Tibial artery (tissue), 4 donors: ENCODE data around the gene GATA6.

Experiments used
- DNase-seq, 2 donors: peaks; one replicate each; pipeline ENCODE4 v3.0.0-alpha.2; 2019
- H3K27ac ChIP-seq, 2 donors: fragments of 200-600 bp; sonication (generic) in 1 of 2; 1 replicate in 1 of 2; 2 replicates in 1 of 2; pipeline ENCODE4 v1.5.1; 2018 to 2019; ENCODE audit warnings: mild to moderate bottlenecking in 1 of 2
- H3K27me3 ChIP-seq, 2 donors: fragments of 200-600 bp; sonication (generic) in 1 of 2; one replicate each; pipeline versions ENCODE4 v1.5.1 to v1.6.0; 2016 to 2019
- H3K36me3 ChIP-seq, 3 donors: fragments of 200-600 bp; sonication (generic) in 2 of 3; one replicate each; pipeline ENCODE4 v1.5.1; 2016 to 2019; ENCODE audit warnings: mild to moderate bottlenecking in 2 of 3
- H3K4me1 ChIP-seq, 4 donors: fragments of 200-600 bp; sonication (generic) in 2 of 4; 1 replicate in 3 of 4; 2 replicates in 1 of 4; pipeline ENCODE4 v1.5.1; 2016 to 2019
- H3K4me3 ChIP-seq, 2 donors: fragments of 200-600 bp; sonication (generic) in 1 of 2; 1 replicate in 1 of 2; 2 replicates in 1 of 2; pipeline ENCODE4 v1.5.1; 2018 to 2019; ENCODE audit warnings: mild to moderate bottlenecking in 2 of 2
- H3K9me3 ChIP-seq, 3 donors: fragments of 200-600 bp; sonication (generic) in 1 of 3; one replicate each; pipeline ENCODE4 v1.5.1; 2016 to 2019
- intact Hi-C: fragments of 100-400 bp; cut with DNase I; formaldehyde crosslinking; loops from one replicate; pipeline ENCODE4 v1.15.0; 2023; ENCODE audit warnings: low total_unique reads
- TF ChIP-seq, protein P1 (sequence below), 2 experiments: fragments of 200-600 bp in 1 of 2; fragments of 450-650 bp in 1 of 2; IDR thresholded peaks; one replicate each; pipeline ENCODE4 v1.5.1; 2017 to 2019; ENCODE audit warnings: antibody characterized with exemption in 2 of 2, mild to moderate bottlenecking in 1 of 2, moderate library complexity in 1 of 2

The GATA6 gene

GRCh38 chr18:22169011-22169888, at the start of gene GATA6:
GATA6 (plus strand) TSS chr18:22169589; CDS start chr18:22171145, 1,556 bp downstream.
- peak within 1 kb of the TSS; percentile 97 to 100 for H3K27ac ChIP-seq
- DNase-seq = peak; percentile 96 to 98
- intact Hi-C loops = loop anchor here (2.0 kb wide), 1 partner anchor 394 kb away; no protein-coding TSS in a partner anchor
- TF ChIP-seq, protein P1, sequence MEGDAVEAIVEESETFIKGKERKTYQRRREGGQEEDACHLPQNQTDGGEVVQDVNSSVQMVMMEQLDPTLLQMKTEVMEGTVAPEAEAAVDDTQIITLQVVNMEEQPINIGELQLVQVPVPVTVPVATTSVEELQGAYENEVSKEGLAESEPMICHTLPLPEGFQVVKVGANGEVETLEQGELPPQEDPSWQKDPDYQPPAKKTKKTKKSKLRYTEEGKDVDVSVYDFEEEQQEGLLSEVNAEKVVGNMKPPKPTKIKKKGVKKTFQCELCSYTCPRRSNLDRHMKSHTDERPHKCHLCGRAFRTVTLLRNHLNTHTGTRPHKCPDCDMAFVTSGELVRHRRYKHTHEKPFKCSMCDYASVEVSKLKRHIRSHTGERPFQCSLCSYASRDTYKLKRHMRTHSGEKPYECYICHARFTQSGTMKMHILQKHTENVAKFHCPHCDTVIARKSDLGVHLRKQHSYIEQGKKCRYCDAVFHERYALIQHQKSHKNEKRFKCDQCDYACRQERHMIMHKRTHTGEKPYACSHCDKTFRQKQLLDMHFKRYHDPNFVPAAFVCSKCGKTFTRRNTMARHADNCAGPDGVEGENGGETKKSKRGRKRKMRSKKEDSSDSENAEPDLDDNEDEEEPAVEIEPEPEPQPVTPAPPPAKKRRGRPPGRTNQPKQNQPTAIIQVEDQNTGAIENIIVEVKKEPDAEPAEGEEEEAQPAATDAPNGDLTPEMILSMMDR (IDR thresholded peaks at IDR 0.05) = peak in 1 of 2 experiments; percentile 25
- peak within 1 kb of the TSS; percentile 93 to 98 for H3K4me3 ChIP-seq
- peaks cover 0 to 4% (median 0%) of the 10 kb centered on the region in 3 donors for H3K36me3 ChIP-seq
- H3K9me3 ChIP-seq = no peaks in the 10 kb centered on the region
- peaks cover 0 to 14% of the 10 kb centered on the region in 2 donors for H3K27me3 ChIP-seq
- H3K4me1 ChIP-seq = peaks cover 0 to 46% (median 17%) of the 10 kb centered on the region in 4 donors

DNA sequence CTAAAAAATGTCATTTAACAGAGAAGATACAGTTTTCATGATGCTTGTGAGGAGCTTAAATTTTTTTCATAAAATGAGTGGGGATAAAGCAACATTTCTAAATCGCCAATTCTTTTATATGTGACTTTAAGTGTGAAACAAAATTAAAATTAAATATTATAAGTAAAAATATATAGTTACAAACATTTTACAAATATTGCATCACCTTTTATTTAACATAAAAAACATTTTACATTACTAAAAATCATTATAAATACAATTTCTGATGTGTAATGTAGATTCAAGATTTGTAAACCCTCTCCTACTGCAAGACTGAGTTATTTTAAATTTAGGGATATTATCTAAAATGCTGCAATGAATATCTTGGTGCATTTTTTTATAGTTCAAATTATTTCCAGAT, 44.4 kb upstream of the GATA6 start:
- TF ChIP-seq, protein P1 (IDR thresholded peaks at IDR 0.05) = no peak
- no peaks in the 10 kb centered on the region for H3K27me3 ChIP-seq
- no peak overlapping the region for H3K4me3 ChIP-seq
- no peak overlapping the region for H3K27ac ChIP-seq
- no peaks in the 10 kb centered on the region for H3K4me1 ChIP-seq
- intact Hi-C loops = no loop called here
- H3K36me3 ChIP-seq = no peaks in the 10 kb centered on the region
- DNase-seq = no peak
- no peaks in the 10 kb centered on the region for H3K9me3 ChIP-seq

- Histone ChIP-seq H3K9me3 (no peaks in the 10 kb centered on the region), H3K27me3 (no peaks in the 10 kb centered on the region), H3K27ac (no peak overlapping the region), H3K4me3 (no peak overlapping the region), H3K36me3 (no peaks in the 10 kb centered on the region), H3K4me1 (no peaks in the 10 kb centered on the region)
- DNase-seq = no peak
- TF ChIP-seq, protein P1 (IDR thresholded peaks at IDR 0.05) = no peak
- intact Hi-C loops = no loop called here
Measured at GRCh38 chr18:22128954-22129353, 40.4 kb upstream of the GATA6 start.

DNA sequence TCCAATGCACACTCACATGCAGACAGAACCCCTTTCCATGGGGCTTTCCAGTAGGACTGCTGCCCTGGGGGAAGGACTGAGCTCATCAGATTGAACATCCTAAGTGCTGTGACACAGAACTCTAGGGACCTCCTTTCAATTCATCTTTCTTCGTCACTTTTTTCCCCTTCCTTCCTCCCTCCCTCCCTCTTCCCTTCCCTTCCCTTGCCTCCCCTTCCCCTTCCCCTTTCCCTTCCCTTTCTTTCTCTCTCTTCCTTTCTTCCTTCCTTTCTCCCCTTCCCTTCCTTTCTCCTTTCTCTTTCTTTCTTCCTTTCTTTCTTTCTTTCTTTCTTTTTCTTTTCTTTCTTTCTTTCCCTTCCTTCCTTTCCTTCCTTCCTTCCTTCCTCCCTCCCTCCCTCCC, 39.6 kb upstream of the GATA6 start:
- TF ChIP-seq, protein P1 (IDR thresholded peaks at IDR 0.05) = no peak
- no peak overlapping the region for H3K27ac ChIP-seq
- H3K4me3 ChIP-seq = no peak overlapping the region
- no peaks in the 10 kb centered on the region for H3K27me3 ChIP-seq
- H3K36me3 ChIP-seq = no peaks in the 10 kb centered on the region
- no peak for DNase-seq
- intact Hi-C loops = no loop called here
- no peaks in the 10 kb centered on the region for H3K4me1 ChIP-seq
- H3K9me3 ChIP-seq = no peaks in the 10 kb centered on the region

DNA sequence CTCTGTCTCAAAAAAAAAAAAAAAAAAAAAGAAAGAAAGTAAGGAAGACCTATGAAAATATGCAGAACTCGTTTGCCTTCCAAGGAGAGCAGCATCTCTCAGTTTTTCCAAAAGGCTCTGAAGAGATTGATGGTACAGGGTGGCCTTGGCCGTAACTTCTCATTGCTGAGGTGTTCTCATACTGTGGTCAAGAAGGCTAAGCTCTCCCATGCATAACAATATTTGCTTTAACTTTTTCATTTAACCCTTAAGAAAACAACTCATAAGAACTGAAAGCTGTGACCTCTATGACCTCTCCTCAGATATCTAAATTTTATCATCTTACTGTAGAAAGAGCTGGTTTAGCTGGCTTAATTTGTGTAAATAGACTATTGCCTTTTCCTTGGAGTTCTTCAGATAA, 37.1 kb upstream of the GATA6 start:
- H3K4me3 ChIP-seq = no peak overlapping the region
- H3K4me1 ChIP-seq = no peaks in the 10 kb centered on the region
- TF ChIP-seq, protein P1 (IDR thresholded peaks at IDR 0.05) = no peak
- no peaks in the 10 kb centered on the region for H3K9me3 ChIP-seq
- no peaks in the 10 kb centered on the region for H3K27me3 ChIP-seq
- intact Hi-C loops = no loop called here
- H3K36me3 ChIP-seq = no peaks in the 10 kb centered on the region
- DNase-seq = no peak
- H3K27ac ChIP-seq = no peak overlapping the region
